GM12873 (cell line): ENCODE results near the gene VPS8.

Source experiments
- TF ChIP-seq, protein P1 (sequence below): IDR thresholded peaks from 2 replicates; pipeline ENCODE4 v1.5.1; 2012; ENCODE audit warnings: low read depth, mild to moderate bottlenecking, moderate library complexity, low read length, control low read depth; ENCODE audit not compliant: insufficient read depth; ENCODE audit errors: missing control alignments

Gene VPS8

DNA sequence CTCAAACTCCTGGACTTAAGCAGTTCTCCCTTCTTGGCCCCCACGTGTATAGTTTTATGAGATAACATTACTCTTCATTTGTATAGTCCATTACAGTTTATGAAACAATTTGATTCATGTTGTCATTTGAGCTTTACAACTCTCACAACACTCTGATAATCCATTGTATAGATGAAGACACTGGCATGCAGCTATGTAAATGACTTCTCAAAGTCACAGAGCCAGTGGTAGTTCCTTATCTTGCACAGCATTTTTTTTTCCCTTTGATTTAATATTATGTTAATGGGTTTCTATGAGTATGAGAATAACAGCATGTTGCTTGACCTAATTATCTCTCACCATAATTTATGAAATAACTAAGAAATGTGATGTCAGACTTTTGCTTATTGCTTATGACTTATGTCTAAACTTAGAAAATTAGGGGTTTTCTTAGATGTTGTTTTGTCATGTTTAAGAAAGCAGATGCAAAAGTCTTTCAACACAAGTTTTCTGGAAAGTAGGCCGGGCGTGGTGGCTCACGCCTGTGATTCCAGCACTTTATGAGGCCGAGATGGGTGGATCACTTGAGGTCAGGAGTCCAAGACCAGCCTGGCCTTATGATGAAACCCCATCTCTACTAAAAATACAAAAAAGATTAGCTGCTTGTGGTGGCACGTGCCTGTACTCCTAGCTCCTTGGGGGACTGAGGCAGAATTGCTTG lies 13.3 kb downstream of the VPS8 start:
- TF ChIP-seq, protein P1, sequence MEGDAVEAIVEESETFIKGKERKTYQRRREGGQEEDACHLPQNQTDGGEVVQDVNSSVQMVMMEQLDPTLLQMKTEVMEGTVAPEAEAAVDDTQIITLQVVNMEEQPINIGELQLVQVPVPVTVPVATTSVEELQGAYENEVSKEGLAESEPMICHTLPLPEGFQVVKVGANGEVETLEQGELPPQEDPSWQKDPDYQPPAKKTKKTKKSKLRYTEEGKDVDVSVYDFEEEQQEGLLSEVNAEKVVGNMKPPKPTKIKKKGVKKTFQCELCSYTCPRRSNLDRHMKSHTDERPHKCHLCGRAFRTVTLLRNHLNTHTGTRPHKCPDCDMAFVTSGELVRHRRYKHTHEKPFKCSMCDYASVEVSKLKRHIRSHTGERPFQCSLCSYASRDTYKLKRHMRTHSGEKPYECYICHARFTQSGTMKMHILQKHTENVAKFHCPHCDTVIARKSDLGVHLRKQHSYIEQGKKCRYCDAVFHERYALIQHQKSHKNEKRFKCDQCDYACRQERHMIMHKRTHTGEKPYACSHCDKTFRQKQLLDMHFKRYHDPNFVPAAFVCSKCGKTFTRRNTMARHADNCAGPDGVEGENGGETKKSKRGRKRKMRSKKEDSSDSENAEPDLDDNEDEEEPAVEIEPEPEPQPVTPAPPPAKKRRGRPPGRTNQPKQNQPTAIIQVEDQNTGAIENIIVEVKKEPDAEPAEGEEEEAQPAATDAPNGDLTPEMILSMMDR: no peak

DNA sequence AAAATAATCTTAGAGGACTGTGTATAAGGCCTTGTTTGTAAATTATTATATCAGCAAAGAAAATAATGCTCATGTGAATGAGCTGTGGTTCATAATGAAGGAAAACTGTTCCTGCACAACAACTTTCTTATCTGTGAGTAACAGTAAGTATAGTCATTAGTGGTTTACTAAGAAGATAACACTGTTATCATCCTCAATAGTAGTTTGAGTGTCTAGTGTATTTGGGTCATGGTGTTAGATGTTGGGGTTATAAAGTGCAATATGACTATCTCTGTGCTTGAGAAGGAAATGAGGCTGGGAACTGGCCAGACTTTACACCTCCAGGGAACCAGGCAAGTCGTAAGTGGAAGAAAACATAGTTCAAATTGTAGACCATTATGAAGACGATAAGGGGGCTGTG lies 15.6 kb downstream of the VPS8 start:
- TF ChIP-seq, protein P1: no peak

DNA sequence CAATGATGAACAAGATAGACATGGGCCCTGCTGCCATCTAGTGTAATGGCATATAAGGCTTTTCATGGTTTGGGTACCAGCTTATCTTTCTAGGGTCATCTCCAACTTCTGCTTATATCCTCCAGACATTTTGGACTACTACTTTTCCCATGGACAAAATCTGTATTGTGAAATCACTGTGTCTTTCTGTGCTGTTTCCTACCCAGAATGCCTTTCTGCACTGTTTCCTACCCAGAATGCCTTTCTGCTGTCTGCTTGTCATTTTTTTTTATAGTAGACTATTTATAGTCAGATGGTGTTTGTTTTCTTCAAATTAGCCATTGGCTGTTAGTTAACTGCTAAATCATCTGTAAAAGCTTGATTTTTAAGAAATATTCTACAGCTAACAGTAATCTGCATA lies 20.1 kb downstream of the VPS8 start:
- TF ChIP-seq, protein P1: no peak

DNA sequence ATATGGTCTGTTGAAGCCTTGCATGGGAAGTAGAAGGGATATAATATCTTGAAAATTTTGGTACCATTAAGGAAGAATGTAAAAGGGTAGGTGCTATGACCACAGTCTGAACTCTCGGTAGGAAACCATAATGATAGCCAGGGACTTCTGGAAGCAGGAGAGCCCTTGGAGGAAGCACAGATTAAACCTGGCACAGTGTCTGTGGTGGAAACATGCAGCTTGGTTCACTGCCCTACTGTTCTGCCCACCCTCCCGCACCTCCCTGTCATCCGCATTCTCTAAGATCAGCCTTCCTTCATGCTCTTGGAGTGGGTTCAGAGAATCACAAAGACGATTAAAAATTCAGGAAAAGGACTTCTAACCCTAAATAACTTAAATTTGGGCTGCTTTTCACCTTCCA lies 20.9 kb downstream of the VPS8 start:
- TF ChIP-seq, protein P1: no peak

DNA sequence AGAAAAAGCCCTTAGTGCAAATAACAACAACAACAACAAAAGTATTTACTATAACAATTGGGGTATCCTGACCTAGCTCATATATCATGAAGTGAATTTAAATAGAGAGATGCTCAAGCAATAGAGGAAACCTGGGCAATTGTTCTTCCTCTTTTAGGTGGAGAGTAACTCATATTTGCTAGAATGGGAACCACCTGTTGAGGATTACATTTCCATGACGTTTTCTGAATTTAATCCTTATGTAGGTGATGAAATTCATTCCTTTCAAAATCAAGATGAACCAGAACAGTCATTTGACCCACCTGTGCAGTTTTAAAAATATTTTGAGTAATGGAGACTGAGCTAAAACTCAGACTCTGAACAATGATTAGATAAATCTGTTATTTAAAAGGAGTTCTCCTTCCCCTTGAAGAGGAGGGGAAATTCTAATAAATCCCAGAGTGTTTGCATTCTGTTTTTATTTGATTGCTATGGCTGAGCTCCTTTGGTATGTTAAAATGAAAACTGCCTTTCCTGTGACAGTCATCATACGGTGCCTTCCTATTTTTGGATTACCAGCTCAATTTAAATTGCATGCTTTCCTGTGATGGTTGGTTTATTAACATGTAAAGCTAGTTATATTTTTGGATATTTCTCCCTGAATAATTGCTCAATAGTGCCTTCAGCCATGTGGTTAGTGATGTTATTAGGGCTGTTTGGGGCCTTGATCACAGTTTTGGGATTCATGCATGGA lies 24.3 kb downstream of the VPS8 start:
- TF ChIP-seq, protein P1: no peak

DNA sequence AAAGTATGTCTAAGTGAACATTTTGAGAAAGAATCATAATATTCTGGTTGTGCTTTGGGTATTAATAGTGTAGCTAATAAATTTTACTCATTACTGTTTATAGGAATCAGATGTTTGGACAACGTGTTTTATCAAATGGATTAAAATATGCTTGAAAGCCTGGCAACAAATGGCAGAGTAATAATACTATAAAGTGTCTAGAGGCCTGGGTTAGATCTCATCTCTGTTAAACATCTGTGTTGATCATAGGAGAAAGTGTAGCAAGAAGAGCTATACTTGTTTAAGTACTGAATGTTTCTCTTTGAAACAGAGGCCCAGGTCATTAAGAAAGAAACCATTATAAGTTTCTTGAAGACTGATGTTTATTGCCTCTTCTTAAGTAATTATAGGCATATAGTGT lies 30.5 kb downstream of the VPS8 start:
- TF ChIP-seq, protein P1: no peak

DNA sequence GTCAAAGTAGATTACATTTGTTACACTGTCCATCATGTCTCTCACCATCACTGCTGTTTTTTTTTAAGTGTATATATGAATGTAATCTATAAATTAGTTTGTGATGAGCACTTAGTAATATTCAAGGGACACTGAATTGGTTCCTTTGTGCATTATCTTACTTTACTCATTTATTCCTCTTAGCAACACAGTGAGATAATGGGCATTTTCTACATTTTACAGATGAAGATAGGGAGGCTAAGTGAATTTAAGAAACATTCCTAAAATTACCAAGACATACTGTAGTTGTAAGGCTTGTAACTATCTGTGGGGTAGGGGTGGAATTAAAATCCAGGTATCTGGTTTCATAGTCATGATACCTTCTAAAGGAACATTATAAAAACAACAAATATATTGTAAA lies 33.9 kb downstream of the VPS8 start:
- TF ChIP-seq, protein P1: no peak
